Fibroblast of lung (primary cell): ENCODE measurements around the gene PAN2.
"Not testable (repeated sequence)": the region's sequence is repeated elsewhere in the genome, so short reads cannot be mapped to it uniquely, and the experiment has no call there.

Source experiments
- CTCF ChIP-seq, 2 donors: IDR thresholded peaks in 1 of 2; conservative IDR thresholded peaks in 1 of 2; 1 replicate in 1 of 2; 2 replicates in 1 of 2; pipeline ENCODE4 v1.5.1; 2011 to 2012; ENCODE audit warnings: low read length in 2 of 2, control low read depth in 1 of 2, inconsistent platforms in 1 of 2, low read depth in 1 of 2, mild to moderate bottlenecking in 1 of 2
- EZH2 ChIP-seq: IDR thresholded peaks from 2 replicates; pipeline ENCODE4 v1.5.1; 2012; ENCODE audit warnings: low read length, control low read depth, mild to moderate bottlenecking; ENCODE audit errors: missing control alignments

- TF ChIP-seq CTCF (conservative IDR thresholded peaks at IDR 0.05 in 1 of 2, IDR thresholded peaks at IDR 0.05 in 1 of 2; ENCODE audit: low read depth in 1 of 2, low read length in 2 of 2); EZH2: not testable (repeated sequence)
These were observed 12.2 kb downstream of the PAN2 start for GRCh38 chr12:56321610-56322009.
